ENCODE measurements around the gene PPP4R4.

- TF ChIP-seq CTCF (IDR thresholded peaks at IDR 0.05) (no peak), POLR2A (IDR thresholded peaks at IDR 0.05) (no peak)
Observed at GRCh38 chr14:94304243-94304642, 130.1 kb downstream of the PPP4R4 start.

Data from testis (tissue), 2 donors.